ENCODE data around the gene TIMM9.
"Not testable (repeated sequence)": the region's sequence is repeated elsewhere in the genome, so short reads cannot be mapped to it uniquely, and the experiment has no call there.

The TIMM9 gene

DNA sequence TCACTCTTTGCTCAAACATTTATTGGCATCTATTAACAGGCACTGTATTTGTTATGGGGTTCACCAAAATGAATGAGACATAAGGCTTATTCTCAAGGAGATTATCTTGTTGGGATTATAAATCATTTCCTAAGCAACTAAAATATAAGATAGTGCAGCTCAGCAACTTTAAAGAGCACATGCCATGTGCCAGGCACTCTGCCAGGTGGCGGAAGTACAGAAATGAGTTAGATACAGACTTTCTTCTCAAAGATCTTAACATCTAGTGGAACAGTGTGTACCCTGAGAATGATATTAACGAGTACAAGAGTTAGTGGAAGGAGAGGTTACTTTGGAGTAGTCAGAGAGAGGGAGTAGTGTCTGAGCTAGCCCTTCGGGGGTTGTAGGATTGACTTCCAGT is 60.0 kb downstream of the TIMM9 start:
- TF ChIP-seq, protein P1, sequence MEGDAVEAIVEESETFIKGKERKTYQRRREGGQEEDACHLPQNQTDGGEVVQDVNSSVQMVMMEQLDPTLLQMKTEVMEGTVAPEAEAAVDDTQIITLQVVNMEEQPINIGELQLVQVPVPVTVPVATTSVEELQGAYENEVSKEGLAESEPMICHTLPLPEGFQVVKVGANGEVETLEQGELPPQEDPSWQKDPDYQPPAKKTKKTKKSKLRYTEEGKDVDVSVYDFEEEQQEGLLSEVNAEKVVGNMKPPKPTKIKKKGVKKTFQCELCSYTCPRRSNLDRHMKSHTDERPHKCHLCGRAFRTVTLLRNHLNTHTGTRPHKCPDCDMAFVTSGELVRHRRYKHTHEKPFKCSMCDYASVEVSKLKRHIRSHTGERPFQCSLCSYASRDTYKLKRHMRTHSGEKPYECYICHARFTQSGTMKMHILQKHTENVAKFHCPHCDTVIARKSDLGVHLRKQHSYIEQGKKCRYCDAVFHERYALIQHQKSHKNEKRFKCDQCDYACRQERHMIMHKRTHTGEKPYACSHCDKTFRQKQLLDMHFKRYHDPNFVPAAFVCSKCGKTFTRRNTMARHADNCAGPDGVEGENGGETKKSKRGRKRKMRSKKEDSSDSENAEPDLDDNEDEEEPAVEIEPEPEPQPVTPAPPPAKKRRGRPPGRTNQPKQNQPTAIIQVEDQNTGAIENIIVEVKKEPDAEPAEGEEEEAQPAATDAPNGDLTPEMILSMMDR (IDR thresholded peaks at IDR 0.05; ENCODE audit: low read depth, low read length) = no peak
- no peak overlapping the region for H3K4me3 ChIP-seq (ENCODE audit: low read depth, low read length)

DNA sequence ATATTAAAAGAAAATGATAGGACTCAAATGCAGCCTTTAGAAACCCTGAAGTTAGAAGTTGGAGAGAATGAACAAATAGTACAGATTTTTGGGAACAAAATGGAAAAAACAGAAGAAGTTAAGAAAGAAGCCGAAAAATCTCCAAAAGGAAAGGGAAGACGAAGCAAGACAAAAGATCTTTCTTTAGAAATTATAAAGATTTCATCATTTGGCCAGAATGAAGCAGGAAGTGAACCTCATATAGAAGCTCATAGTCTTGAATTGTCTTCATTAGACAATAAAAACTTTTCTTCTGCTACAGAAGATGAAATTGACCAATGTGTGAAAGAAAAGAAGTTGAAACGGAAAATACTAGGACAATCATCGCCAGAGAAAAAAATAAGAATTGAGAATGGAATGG is 63.0 kb downstream of the TIMM9 start:
- TF ChIP-seq, protein P1 (IDR thresholded peaks at IDR 0.05; ENCODE audit: low read depth, low read length) = no peak

DNA sequence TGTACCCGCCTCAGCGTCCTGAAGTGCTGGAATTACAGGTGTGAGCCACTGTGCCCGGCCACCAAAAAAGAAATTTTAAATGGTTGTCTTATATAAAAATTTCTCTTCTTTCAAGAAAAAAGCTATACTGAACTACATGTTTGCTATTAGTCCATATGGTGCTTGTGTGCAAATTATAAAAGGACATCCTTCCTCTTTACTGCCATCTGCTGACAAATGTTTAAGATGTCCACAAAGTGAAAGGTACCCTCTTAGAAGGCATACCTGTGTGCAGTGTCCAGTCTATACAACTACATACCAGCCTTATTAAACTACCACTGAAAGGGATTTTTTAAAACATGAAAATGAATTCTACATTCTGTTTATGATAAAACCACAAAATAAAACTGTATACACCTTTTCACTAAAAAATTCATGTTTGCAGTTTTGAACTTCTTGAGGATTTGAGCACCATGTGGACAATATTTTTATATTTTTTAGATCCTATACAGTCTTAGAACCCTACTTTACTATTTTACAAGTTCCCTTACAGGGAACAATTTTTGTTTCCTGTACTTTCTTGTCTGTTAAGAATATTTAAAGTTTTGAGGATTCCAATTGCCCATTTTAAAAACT is 64.4 kb downstream of the TIMM9 start:
- no peak overlapping the region for H3K4me3 ChIP-seq (ENCODE audit: low read depth, low read length)
- TF ChIP-seq, protein P1 (IDR thresholded peaks at IDR 0.05; ENCODE audit: low read depth, low read length) = no peak

More for the DNA sequence above, 63.0 kb downstream of the TIMM9 start:
- no peak overlapping the region for H3K4me3 ChIP-seq (ENCODE audit: low read depth, low read length)

DNA sequence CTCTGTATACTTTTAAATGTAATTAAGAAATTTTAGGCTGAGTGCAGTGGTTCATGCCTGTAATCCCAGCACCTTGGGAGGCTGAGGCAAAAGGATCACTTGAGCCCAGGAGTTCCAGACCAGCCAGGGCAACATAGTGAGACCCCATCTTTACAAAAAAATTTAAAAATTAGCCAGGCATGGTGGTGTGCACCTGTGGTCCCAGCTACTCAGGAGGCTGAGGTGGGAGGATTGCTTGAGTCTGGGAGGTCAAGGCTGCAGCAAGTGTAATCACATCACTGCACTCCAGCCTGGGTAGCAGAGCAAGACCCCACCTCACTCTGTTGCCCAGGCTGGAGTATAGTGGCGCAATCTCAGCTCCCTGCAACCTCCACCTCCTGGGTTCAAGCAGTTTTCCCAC is 65.1 kb downstream of the TIMM9 start:
- not testable (repeated sequence) for H3K4me3 ChIP-seq (ENCODE audit: low read depth, low read length)
